ENCODE measurements around the gene MAIP1.

MAIP1 gene

DNA sequence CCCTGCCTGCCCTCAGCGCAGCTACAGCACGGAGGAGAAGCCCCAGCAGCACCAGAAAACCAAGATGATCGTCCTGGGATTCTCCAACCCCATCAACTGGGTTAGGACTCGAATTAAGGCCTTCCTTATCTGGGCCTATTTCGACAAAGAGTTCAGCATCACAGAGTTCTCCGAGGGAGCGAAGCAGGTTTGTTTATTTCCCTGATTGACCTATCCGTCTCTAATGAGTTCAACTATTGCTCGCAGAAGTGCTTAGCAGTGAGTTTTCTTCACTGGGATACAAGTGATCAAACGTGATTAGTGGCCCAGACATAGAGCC is 639 bp downstream of the MAIP1 start:
- H3K9ac ChIP-seq, result peak overlapping the region; percentile 87 to 97 (median 94)
- peak overlapping the region; percentile 92 to 99 (median 95) for H3K4me2 ChIP-seq
- H4K20me1 ChIP-seq, result peaks cover 0 to 37% (median 16%) of the 10 kb centered on the region in 11 experiments; a peak in 15 of 22 replicates
- H3K9me3 ChIP-seq (replicated peaks in 1 of 11), result no peaks in the 10 kb centered on the region
- peaks cover 31 to 47% (median 39%) of the 10 kb centered on the region in 10 experiments for H3K4me1 ChIP-seq
- peak overlapping the region; percentile 86 to 99 (median 95) for H3K27ac ChIP-seq
- H3K36me3 ChIP-seq, result peaks cover 33 to 49% (median 35%) of the 10 kb centered on the region in 11 experiments
- H3K4me3 ChIP-seq, result peak overlapping the region; percentile 81 to 97 (median 90)
- TF ChIP-seq Cebpa-rat (IDR thresholded peaks at IDR 0.05), result no peak
- H3K27me3 ChIP-seq, result no peaks in the 10 kb centered on the region

DNA sequence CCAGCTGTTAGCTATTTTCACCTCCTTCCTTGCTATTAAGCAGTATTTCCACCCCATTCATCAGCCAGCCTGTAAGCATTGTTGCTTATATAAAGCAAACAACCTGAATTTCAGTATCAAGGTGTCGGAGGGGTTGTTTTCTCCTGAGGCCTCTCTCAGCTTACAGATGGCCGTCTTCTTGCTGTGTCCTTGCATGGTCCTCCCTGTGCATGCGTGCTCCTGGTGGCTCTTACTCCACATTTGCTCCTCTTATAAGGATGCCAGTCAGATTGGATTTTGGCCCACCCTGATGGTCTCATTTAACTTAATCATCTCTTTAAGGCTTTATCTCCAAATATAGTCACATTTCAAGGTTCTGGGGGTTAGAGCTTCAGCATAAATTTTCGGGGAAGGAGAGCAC is 2.6 kb downstream of the MAIP1 start:
- H3K4me1 ChIP-seq, result peaks cover 31 to 42% (median 38%) of the 10 kb centered on the region in 10 experiments
- no peak for TF ChIP-seq Cebpa-rat (IDR thresholded peaks at IDR 0.05)
- H3K36me3 ChIP-seq, result peaks cover 51 to 56% (median 53%) of the 10 kb centered on the region in 11 experiments
- H3K27me3 ChIP-seq, result no peaks in the 10 kb centered on the region
- H3K9me3 ChIP-seq (replicated peaks in 1 of 11), result no peaks in the 10 kb centered on the region
- H3K4me2 ChIP-seq, result peak overlapping the region; percentile 56 to 99 (median 95); a peak in 20 of 22 replicates
- peak overlapping the region in 1 of 10 experiments; percentile 89; a peak in 1 of 20 replicates for H3K4me3 ChIP-seq
- H4K20me1 ChIP-seq, result peaks cover 0 to 42% (median 16%) of the 10 kb centered on the region in 11 experiments; a peak in 15 of 22 replicates
- H3K27ac ChIP-seq, result no peak overlapping the region
- 0 out of 22 replicates have a peak overlapping the region, but pooled peaks of 1 of the 11 experiments have one; percentile 16 for H3K9ac ChIP-seq

GRCh38 chr2:199962203-199962602 is 6.8 kb downstream of the MAIP1 start:
- H3K4me3 ChIP-seq, result no peak overlapping the region
- H3K27ac ChIP-seq, result no peak overlapping the region
- H3K4me2 ChIP-seq, result no peak overlapping the region
- H3K9me3 ChIP-seq (replicated peaks in 1 of 11), result no peaks in the 10 kb centered on the region
- H3K9ac ChIP-seq, result no peak overlapping the region
- peaks cover 0 to 32% (median 14%) of the 10 kb centered on the region in 11 experiments; a peak in 15 of 22 replicates for H4K20me1 ChIP-seq
- peaks cover 10 to 16% (median 12%) of the 10 kb centered on the region in 10 experiments for H3K4me1 ChIP-seq
- H3K36me3 ChIP-seq, result peaks cover 88 to 98% (median 93%) of the 10 kb centered on the region in 11 experiments
- no peaks in the 10 kb centered on the region for H3K27me3 ChIP-seq
- no peak for TF ChIP-seq Cebpa-rat (IDR thresholded peaks at IDR 0.05)

DNA sequence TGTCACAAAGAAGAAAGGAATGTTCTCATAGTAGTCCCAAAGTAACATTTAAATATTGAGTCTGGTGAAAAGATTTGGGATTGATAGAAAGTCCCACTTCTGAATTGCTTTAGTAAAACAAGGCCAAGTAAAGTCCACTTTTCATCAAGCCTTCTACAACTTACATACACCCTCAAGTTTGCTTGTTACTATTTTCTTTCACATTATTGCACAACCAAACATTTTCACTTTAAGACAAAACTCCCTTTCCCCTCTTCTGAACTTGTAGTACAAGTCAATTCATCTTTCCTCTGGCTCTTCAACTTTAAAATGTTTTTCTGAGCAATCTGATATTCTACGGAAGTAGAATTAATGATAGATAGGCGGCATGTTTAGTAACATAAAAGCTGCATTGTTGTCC is 11.0 kb downstream of the MAIP1 start:
- Histone ChIP-seq H3K4me2 (no peak overlapping the region), H3K9me3 (replicated peaks in 1 of 11) (no peaks in the 10 kb centered on the region), H3K9ac (no peak overlapping the region), H3K27me3 (no peaks in the 10 kb centered on the region), H3K36me3 (peaks cover 56 to 89% (median 72%) of the 10 kb centered on the region in 11 experiments), H3K4me3 (no peak overlapping the region), H3K4me1 (no peaks in the 10 kb centered on the region), H3K27ac (no peak overlapping the region), H4K20me1 (0 out of 22 replicates have a peak, but pooled peaks cover 0 to 8% (median 0%) of the 10 kb centered on the region in 11 experiments)
- no peak for TF ChIP-seq Cebpa-rat (IDR thresholded peaks at IDR 0.05)

DNA sequence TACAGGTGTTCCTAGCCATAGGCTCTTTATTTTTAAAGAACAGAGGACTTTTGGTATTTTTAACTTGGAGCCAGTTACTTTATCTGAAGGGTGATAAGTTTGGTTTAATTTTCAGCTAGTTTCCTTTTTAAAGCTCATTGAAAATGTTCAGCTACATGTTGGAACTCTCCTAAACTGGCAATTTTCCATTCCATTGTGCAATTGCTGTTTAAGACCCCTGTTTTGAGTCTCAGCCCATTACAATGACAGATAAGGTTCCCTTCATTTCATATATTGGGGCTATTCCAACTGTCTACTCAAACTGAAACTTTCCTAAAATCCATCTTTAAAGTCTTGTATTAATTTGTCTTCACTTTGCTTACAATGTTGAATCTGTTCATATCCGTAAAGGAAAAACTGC is 11.6 kb downstream of the MAIP1 start:
- H3K36me3 ChIP-seq, result peaks cover 50 to 86% (median 66%) of the 10 kb centered on the region in 11 experiments
- no peak overlapping the region for H3K4me3 ChIP-seq
- no peak for TF ChIP-seq Cebpa-rat (IDR thresholded peaks at IDR 0.05)

DNA sequence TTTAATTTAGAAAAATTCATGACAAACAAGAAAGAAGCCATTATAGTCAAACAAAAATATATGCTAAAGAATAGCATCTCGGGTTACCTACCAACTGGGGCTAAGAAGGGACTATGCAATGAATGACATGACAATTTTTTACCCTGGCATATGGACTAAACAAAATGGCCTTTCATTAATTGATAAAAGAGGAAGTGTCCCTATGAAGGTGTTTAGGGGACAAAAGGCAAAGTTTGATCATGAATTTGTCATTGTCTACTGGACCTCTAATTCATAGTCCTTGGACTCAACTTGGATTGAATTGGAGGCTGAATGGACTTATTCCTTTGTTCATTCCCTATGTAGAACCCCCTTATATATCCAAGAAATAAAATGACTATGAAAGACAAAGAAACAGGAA is 12.7 kb downstream of the MAIP1 start:
- H3K9ac ChIP-seq, result no peak overlapping the region
- H4K20me1 ChIP-seq, result no peaks in the 10 kb centered on the region
- no peaks in the 10 kb centered on the region for H3K4me1 ChIP-seq
- no peaks in the 10 kb centered on the region for H3K9me3 ChIP-seq (replicated peaks in 1 of 11)
- TF ChIP-seq Cebpa-rat (IDR thresholded peaks at IDR 0.05), result no peak
- peaks cover 47 to 86% (median 57%) of the 10 kb centered on the region in 11 experiments for H3K36me3 ChIP-seq
- H3K27me3 ChIP-seq, result no peaks in the 10 kb centered on the region
- H3K4me3 ChIP-seq, result no peak overlapping the region
- no peak overlapping the region for H3K27ac ChIP-seq
- no peak overlapping the region for H3K4me2 ChIP-seq

More for the DNA sequence above, 11.6 kb downstream of the MAIP1 start:
- Histone ChIP-seq H3K9me3 (replicated peaks in 1 of 11) (no peaks in the 10 kb centered on the region), H4K20me1 (0 out of 22 replicates have a peak, but pooled peaks cover 0 to 7% (median 0%) of the 10 kb centered on the region in 11 experiments), H3K9ac (no peak overlapping the region), H3K27ac (no peak overlapping the region), H3K4me1 (no peaks in the 10 kb centered on the region), H3K4me2 (no peak overlapping the region), H3K27me3 (no peaks in the 10 kb centered on the region)

DNA sequence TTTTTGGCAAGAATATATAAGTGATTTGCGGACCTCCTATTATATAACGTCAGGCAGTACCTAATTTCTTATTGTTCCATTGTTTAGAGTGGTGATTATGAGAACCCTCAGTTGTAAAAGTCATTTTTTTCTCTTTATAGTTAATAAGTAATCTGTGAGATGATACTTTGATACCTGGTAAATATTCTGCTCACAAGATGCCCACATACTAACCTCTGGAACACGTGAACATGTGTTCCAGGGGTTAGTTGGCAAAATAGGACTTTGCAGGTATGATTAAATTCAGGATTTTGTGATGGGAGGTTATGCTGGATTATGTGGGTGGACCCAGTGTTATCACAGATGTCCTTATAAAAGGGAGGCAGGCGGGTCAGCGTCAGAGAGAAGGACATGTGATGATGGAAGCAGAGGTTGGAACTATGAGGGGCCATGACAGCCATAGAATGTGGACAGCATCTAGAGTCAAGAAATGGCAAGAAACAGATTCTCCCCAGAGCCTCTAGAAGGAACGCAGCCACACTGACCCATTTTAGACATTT is 16.8 kb downstream of the MAIP1 start:
- no peak overlapping the region for H3K4me2 ChIP-seq
- H3K36me3 ChIP-seq, result peaks cover 15 to 47% (median 20%) of the 10 kb centered on the region in 11 experiments; a peak in 15 of 22 replicates
- no peak overlapping the region for H3K9ac ChIP-seq
- no peak overlapping the region for H3K27ac ChIP-seq
- TF ChIP-seq Cebpa-rat (IDR thresholded peaks at IDR 0.05), result no peak
- no peaks in the 10 kb centered on the region for H4K20me1 ChIP-seq
- no peaks in the 10 kb centered on the region for H3K27me3 ChIP-seq
- H3K9me3 ChIP-seq (replicated peaks in 1 of 11), result 0 out of 22 replicates have a peak, but pooled peaks cover 0 to 5% (median 0%) of the 10 kb centered on the region in 11 experiments
- H3K4me3 ChIP-seq, result no peak overlapping the region
- no peaks in the 10 kb centered on the region for H3K4me1 ChIP-seq

DNA sequence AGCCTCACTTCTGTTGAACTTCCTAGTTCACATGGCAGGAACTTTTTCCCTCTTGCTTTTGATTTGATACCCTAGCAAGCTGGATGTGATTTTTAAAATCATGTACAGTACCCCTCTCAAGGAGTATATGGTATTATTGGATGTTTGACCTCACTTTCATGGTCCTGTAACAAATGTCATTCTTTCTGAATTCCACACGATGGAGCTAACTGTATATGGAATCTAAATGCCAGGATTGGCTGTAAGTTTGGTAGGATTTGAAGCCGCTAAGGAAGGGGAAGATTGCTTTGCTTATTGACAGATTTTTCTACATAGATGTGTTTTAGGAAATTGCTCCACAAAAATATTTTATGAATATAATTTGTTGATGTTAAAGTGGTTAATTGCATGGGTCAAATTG is 18.3 kb downstream of the MAIP1 start:
- H3K36me3 ChIP-seq, result peaks cover 3 to 31% (median 12%) of the 10 kb centered on the region in 11 experiments; a peak in 11 of 22 replicates
- no peak overlapping the region for H3K4me2 ChIP-seq
- no peak overlapping the region for H3K4me3 ChIP-seq
- H3K4me1 ChIP-seq, result peaks cover 0 to 14% (median 5%) of the 10 kb centered on the region in 10 experiments; a peak in 11 of 20 replicates
- no peaks in the 10 kb centered on the region for H3K27me3 ChIP-seq
- 0 out of 22 replicates have a peak overlapping the region, but pooled peaks of 1 of the 11 experiments have one; percentile 3 for H3K9ac ChIP-seq
- no peaks in the 10 kb centered on the region for H4K20me1 ChIP-seq
- H3K9me3 ChIP-seq (replicated peaks in 1 of 11), result 0 out of 22 replicates have a peak, but pooled peaks cover 0 to 5% (median 0%) of the 10 kb centered on the region in 11 experiments
- H3K27ac ChIP-seq, result no peak overlapping the region
- TF ChIP-seq Cebpa-rat (IDR thresholded peaks at IDR 0.05), result no peak

DNA sequence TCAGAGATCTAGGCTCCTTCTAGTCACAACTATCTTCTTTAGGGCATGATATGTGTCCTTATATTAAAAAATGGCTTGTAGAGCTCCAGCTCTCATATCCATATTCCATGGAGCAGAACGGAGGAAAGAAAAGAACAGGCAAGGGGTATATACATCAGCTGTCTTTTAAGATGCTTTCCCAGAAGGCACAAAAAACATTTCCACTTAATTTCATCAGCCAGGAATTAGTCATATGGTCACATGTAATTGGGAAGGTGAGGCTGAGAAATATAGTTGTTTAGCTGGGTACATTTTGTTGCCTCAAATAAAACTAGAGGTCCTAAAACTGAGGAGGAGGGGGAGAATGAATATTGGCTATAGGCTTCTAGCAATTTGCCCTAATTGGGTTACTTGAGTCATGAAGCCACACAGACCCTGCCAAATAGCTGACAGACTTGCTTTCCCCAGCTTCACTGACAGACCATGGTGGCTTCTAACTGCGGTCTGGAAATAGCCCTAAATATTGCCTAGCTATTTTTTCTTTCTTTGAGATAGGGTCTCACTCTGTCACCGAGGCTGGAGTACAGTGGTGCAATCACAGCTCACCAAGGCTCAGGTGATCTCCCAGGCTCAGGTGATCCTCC is 20.0 kb downstream of the MAIP1 start:
- Histone ChIP-seq H3K36me3 (peaks cover 0 to 16% (median 6%) of the 10 kb centered on the region in 11 experiments; a peak in 7 of 22 replicates), H3K27ac (no peak overlapping the region), H3K27me3 (no peaks in the 10 kb centered on the region), H3K4me1 (peaks cover 0 to 15% (median 6%) of the 10 kb centered on the region in 10 experiments; a peak in 11 of 20 replicates), H3K9ac (no peak overlapping the region), H3K4me2 (no peak overlapping the region), H3K4me3 (no peak overlapping the region), H4K20me1 (no peaks in the 10 kb centered on the region), H3K9me3 (replicated peaks in 1 of 11) (0 out of 22 replicates have a peak, but pooled peaks cover 0 to 5% (median 0%) of the 10 kb centered on the region in 11 experiments)
- no peak for TF ChIP-seq Cebpa-rat (IDR thresholded peaks at IDR 0.05)

Measured in BLaER1 treated with 17β-estradiol and CSF1 and Interleukin-3, amounts not matched to agents 10 nM and 100 nM (cell line).